Natural killer cell (primary cell): ENCODE results near the gene GALNT2. TPM values are rescaled to one million over a fixed set of nuclear protein-coding genes. Genes with fewer than 3 reads are reported as not detected.

Experiments
- ATAC-seq, 3 donors: fragments of 150-1000 bp in 2 of 3; fragments of 200-7000 bp in 1 of 3; cut with Tn5 transposase; 1 replicate in 1 of 3; 2 replicates in 2 of 3; pipeline ENCODE4 v1.10.0; 2021; ENCODE audit warnings: mild to moderate bottlenecking in 2 of 3, moderate library complexity in 2 of 3
- DNase-seq, 2 donors: peaks; one replicate each; pipeline versions ENCODE4 v3.0.0 to v3.0.0-alpha.2; 2013 to 2021; ENCODE audit warnings: mixed read lengths in 1 of 2
- H3K27ac ChIP-seq: one replicate; pipeline ENCODE4 v1.5.1; 2013; ENCODE audit warnings: mild to moderate bottlenecking, low read length
- H3K27me3 ChIP-seq: one replicate; pipeline ENCODE4 v1.6.1; 2013; ENCODE audit warnings: low read length; ENCODE audit not compliant: control insufficient read depth, insufficient read depth
- H3K36me3 ChIP-seq: one replicate; pipeline ENCODE4 v1.6.1; 2013; ENCODE audit warnings: low read length; ENCODE audit not compliant: control insufficient read depth, insufficient read depth
- H3K4me1 ChIP-seq: one replicate; pipeline ENCODE4 v1.6.1; 2013; ENCODE audit warnings: low read length; ENCODE audit not compliant: control insufficient read depth, insufficient read depth
- H3K4me3 ChIP-seq: one replicate; pipeline ENCODE4 v1.5.1; 2013; ENCODE audit warnings: low read length
- H3K9me3 ChIP-seq: one replicate; pipeline ENCODE4 v1.6.1; 2013; ENCODE audit warnings: low read length; ENCODE audit not compliant: control insufficient read depth, insufficient read depth
- H3K27ac Mint-ChIP-seq, 2 donors: one replicate each; pipeline ENCODE4 v1.8.0; 2022; ENCODE audit warnings: mild to moderate bottlenecking in 2 of 2, mixed read lengths in 2 of 2, moderate library complexity in 1 of 2
- H3K27me3 Mint-ChIP-seq, 2 donors: one replicate each; pipeline ENCODE4 v1.8.0; 2022; ENCODE audit warnings: low read depth in 2 of 2, mixed read lengths in 2 of 2
- H3K36me3 Mint-ChIP-seq: one replicate; pipeline ENCODE4 v1.8.0; 2022; ENCODE audit warnings: mixed read lengths
- H3K4me1 Mint-ChIP-seq, 2 donors: one replicate each; pipeline ENCODE4 v1.8.0; 2022; ENCODE audit warnings: mixed read lengths in 2 of 2
- H3K4me3 Mint-ChIP-seq: one replicate; pipeline ENCODE4 v1.8.0; 2022; ENCODE audit warnings: mild to moderate bottlenecking, moderate library complexity, mixed read lengths
- H3K9me3 Mint-ChIP-seq, 2 donors: one replicate each; pipeline ENCODE4 v1.8.0; 2022; ENCODE audit warnings: mixed read lengths in 2 of 2
- CTCF ChIP-seq: fragments of 200-600 bp; IDR thresholded peaks from one replicate; pipeline ENCODE4 v1.8.0; 2022; ENCODE audit warnings: antibody characterized with exemption
- WGBS: methylation state at CpG from one replicate; pipeline ENCODE4 v1.1.7; 2013; ENCODE audit warnings: missing lambda C conversion rate; ENCODE audit not compliant: insufficient coverage; 5-methylcytosine and 5-hydroxymethylcytosine counted together
- intact Hi-C: fragments of 100-400 bp; cut with micrococcal nuclease; formaldehyde crosslinking; loops from one replicate; pipeline ENCODE4 v1.14.2; 2022
- total RNA-seq, 4 donors: library from RNA; stranded (reverse); fragments of 120-200 nt in 1 of 4; gene quantifications; one replicate each; pipeline versions ENCODE4 v1.2.3 to v1.2.4, GENCODE V29; 2013 to 2022

Gene GALNT2
- total RNA-seq, 3 donors from 2014 or later (not counting 1 experiment from before 2014, with no cell fraction given), result 31.2 to 53.6 (median 47.3) TPM

- TF ChIP-seq CTCF, result no peak
- no peaks in the 10 kb centered on the region for H3K36me3 ChIP-seq
Observed at GRCh38 chr1:230066031-230066430, 1.0 kb upstream of the GALNT2 start.

GRCh38 chr1:230067419-230067870 is 407 bp downstream of the GALNT2 start:
- intact Hi-C loops, result loop anchor here (2.0 to 5.0 kb wide), 2 partner anchors 55 to 441 kb away; partner anchors contain the start of genes TAF5L and URB2
- peak overlapping the region in 1 of 2 donors; percentile 85 for H3K27ac Mint-ChIP-seq
- no peaks in the 10 kb centered on the region for H3K36me3 Mint-ChIP-seq
- H3K27me3 Mint-ChIP-seq, result peaks cover 0 to 2% of the 10 kb centered on the region in 2 donors
- H3K4me1 Mint-ChIP-seq, result peaks cover 33 to 35% of the 10 kb centered on the region in 2 donors
- TF ChIP-seq CTCF, result no peak
- peak overlapping the region; percentile 81 for H3K4me3 ChIP-seq
- H3K27ac ChIP-seq, result peak overlapping the region; percentile 16
- peak overlapping the region; percentile 91 for H3K4me3 Mint-ChIP-seq
- DNase-seq (peak; percentile 32 to 46), ATAC-seq (peak; percentile 2 to 7 (median 3))
- H3K36me3 ChIP-seq, result no peaks in the 10 kb centered on the region
- no peaks in the 10 kb centered on the region for H3K9me3 ChIP-seq
- under 1% methylated on average over 44 of the region's 44 CpGs for WGBS
- H3K27me3 ChIP-seq, result no peaks in the 10 kb centered on the region
- no peaks in the 10 kb centered on the region for H3K9me3 Mint-ChIP-seq
- peaks cover 14% of the 10 kb centered on the region for H3K4me1 ChIP-seq

More at GRCh38 chr1:230066031-230066430, 1.0 kb upstream of the GALNT2 start:
- Mint-ChIP-seq H3K27me3 (peaks cover 1 to 4% of the 10 kb centered on the region in 2 donors), H3K27ac (peak overlapping the region; percentile 85 to 90), H3K9me3 (no peaks in the 10 kb centered on the region), H3K4me1 (peaks cover 24 to 30% of the 10 kb centered on the region in 2 donors), H3K4me3 (peak overlapping the region; percentile 91), H3K36me3 (no peaks in the 10 kb centered on the region)
- H3K27me3 ChIP-seq, result no peaks in the 10 kb centered on the region
- H3K4me1 ChIP-seq, result peaks cover 14% of the 10 kb centered on the region
- DNase-seq (no peak), ATAC-seq (no peak)
- H3K9me3 ChIP-seq, result no peaks in the 10 kb centered on the region
- 80% methylated on average over 4 of the region's 8 CpGs for WGBS
- H3K27ac ChIP-seq, result peak overlapping the region; percentile 86
- peak overlapping the region; percentile 55 for H3K4me3 ChIP-seq
- intact Hi-C loops, result loop anchor here (2.0 to 5.0 kb wide), 2 partner anchors 56 to 439 kb away; partner anchors contain the start of genes TAF5L and URB2

GRCh38 chr1:230067871-230068620 is 1.0 kb downstream of the GALNT2 start:
- H3K4me1 ChIP-seq, result peaks cover 14% of the 10 kb centered on the region
- intact Hi-C loops, result loop anchor here (2.0 to 5.0 kb wide), 2 partner anchors 54 to 441 kb away; partner anchors contain the start of genes TAF5L and URB2
- Mint-ChIP-seq H3K4me3 (peak overlapping the region; percentile 91), H3K4me1 (peaks cover 34 to 40% of the 10 kb centered on the region in 2 donors), H3K9me3 (no peaks in the 10 kb centered on the region), H3K36me3 (no peaks in the 10 kb centered on the region), H3K27ac (peak overlapping the region; percentile 80 to 85), H3K27me3 (no peaks in the 10 kb centered on the region)
- no peaks in the 10 kb centered on the region for H3K27me3 ChIP-seq
- peak overlapping the region; percentile 81 for H3K4me3 ChIP-seq
- ATAC-seq (no peak), DNase-seq (peak; percentile 27 to 45)
- peak overlapping the region; percentile 16 for H3K27ac ChIP-seq
- under 1% methylated on average over 59 of the region's 59 CpGs for WGBS
- H3K36me3 ChIP-seq, result no peaks in the 10 kb centered on the region
- H3K9me3 ChIP-seq, result no peaks in the 10 kb centered on the region
- TF ChIP-seq CTCF, result no peak
